ENCODE measurements around the gene EYS. TPM values are rescaled to one million over a fixed set of nuclear protein-coding genes. Genes with fewer than 3 reads are reported as not detected.

The EYS gene
- total and polyA plus RNA-seq, 4 donors = 0.08 to 0.63 (median 0.36) TPM

DNA sequence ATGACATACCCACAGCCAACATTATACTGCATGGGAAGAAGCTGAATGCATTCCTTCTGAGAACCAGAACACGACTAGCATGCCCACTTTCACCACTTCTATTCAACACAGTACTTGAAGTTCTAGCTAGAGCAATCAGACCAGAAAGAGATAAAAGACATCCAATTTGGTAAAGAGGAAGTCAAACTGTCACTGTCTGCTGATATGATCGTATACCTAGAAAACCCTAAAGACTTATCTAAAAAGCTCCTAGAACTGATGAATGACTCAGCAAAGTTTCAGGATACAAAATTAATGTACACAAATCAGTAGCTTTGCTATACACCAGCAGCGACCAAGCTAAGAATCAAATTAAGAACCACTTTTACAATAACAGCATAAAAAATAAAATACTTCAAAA is 60.5 kb downstream of the EYS start:
- no peak for DNase-seq (ENCODE audit: low spot score)
- no peak overlapping the region for H3K4me3 ChIP-seq (ENCODE audit: low read depth in 1 of 3, low read length in 3 of 3)
- no peak overlapping the region for H3K27ac ChIP-seq (ENCODE audit: low read depth in 1 of 2, low read length in 2 of 2)
- 59% methylated on average over 3 of the region's 3 CpGs for WGBS
- TF ChIP-seq EGR1 (IDR thresholded peaks at IDR 0.05; ENCODE audit: low read depth in 2 of 2) = no peak
- TF ChIP-seq YY1 (IDR thresholded peaks at IDR 0.05) = no peak
- TF ChIP-seq HNF4G (IDR thresholded peaks at IDR 0.05) = no peak
- no peak for TF ChIP-seq RXRA (IDR thresholded peaks at IDR 0.05)
- TF ChIP-seq, protein P1, sequence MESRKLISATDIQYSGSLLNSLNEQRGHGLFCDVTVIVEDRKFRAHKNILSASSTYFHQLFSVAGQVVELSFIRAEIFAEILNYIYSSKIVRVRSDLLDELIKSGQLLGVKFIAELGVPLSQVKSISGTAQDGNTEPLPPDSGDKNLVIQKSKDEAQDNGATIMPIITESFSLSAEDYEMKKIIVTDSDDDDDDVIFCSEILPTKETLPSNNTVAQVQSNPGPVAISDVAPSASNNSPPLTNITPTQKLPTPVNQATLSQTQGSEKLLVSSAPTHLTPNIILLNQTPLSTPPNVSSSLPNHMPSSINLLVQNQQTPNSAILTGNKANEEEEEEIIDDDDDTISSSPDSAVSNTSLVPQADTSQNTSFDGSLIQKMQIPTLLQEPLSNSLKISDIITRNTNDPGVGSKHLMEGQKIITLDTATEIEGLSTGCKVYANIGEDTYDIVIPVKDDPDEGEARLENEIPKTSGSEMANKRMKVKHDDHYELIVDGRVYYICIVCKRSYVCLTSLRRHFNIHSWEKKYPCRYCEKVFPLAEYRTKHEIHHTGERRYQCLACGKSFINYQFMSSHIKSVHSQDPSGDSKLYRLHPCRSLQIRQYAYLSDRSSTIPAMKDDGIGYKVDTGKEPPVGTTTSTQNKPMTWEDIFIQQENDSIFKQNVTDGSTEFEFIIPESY (IDR thresholded peaks at IDR 0.05) = no peak
- TF ChIP-seq SP1 (IDR thresholded peaks at IDR 0.05) = no peak
- no peak for TF ChIP-seq REST (IDR thresholded peaks at IDR 0.05)
- TF ChIP-seq HNF4A (conservative IDR thresholded peaks at IDR 0.05) = no peak
- no peak for TF ChIP-seq FOXA1 (IDR thresholded peaks at IDR 0.05)
- no peak for TF ChIP-seq RAD21 (IDR thresholded peaks at IDR 0.05)
- no peak for TF ChIP-seq GABPA (IDR thresholded peaks at IDR 0.05 in 1 of 2, conservative IDR thresholded peaks at IDR 0.05 in 1 of 2)
- TF ChIP-seq, protein P2, sequence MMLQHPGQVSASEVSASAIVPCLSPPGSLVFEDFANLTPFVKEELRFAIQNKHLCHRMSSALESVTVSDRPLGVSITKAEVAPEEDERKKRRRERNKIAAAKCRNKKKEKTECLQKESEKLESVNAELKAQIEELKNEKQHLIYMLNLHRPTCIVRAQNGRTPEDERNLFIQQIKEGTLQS (IDR thresholded peaks at IDR 0.05) = no peak
- no peak for TF ChIP-seq CTCF (IDR thresholded peaks at IDR 0.05; ENCODE audit: low read depth, low read length, missing input control)
- no peaks in the 10 kb centered on the region for H3K9me3 ChIP-seq (ENCODE audit: control insufficient read depth in 4 of 4, low read length in 3 of 4)
- H3K9ac ChIP-seq (ENCODE audit: low read depth in 1 of 2, low read length in 2 of 2) = no peak overlapping the region
- no peaks in the 10 kb centered on the region for H3K27me3 ChIP-seq (ENCODE audit: control insufficient read depth in 4 of 4, insufficient read depth in 4 of 4, low read length in 3 of 4)
- no peaks in the 10 kb centered on the region for H3K36me3 ChIP-seq (ENCODE audit: control insufficient read depth in 4 of 4, insufficient read depth in 3 of 4, low read depth in 1 of 4, low read length in 3 of 4)
- no peaks in the 10 kb centered on the region for H3K4me1 ChIP-seq (ENCODE audit: control insufficient read depth in 4 of 4, insufficient read depth in 4 of 4, low read length in 3 of 4)

- H3K4me3 ChIP-seq (ENCODE audit: low read depth in 1 of 3, low read length in 3 of 3) = no peak overlapping the region
- TF ChIP-seq YY1 (IDR thresholded peaks at IDR 0.05) = no peak
- no peak for TF ChIP-seq CTCF (IDR thresholded peaks at IDR 0.05; ENCODE audit: low read depth, low read length, missing input control)
- TF ChIP-seq, protein P1 (IDR thresholded peaks at IDR 0.05) = no peak
- no peak for TF ChIP-seq JUND (IDR thresholded peaks at IDR 0.05)
- TF ChIP-seq, protein P2 (IDR thresholded peaks at IDR 0.05) = no peak
- no peak for TF ChIP-seq FOXA2 (IDR thresholded peaks at IDR 0.05)
- no peak for TF ChIP-seq NR2F2 (IDR thresholded peaks at IDR 0.05)
- no peak for TF ChIP-seq GABPA (IDR thresholded peaks at IDR 0.05 in 1 of 2, conservative IDR thresholded peaks at IDR 0.05 in 1 of 2)
- no peak for TF ChIP-seq EGR1 (IDR thresholded peaks at IDR 0.05; ENCODE audit: low read depth in 2 of 2)
- no peak for TF ChIP-seq FOXA1 (IDR thresholded peaks at IDR 0.05)
- no peaks in the 10 kb centered on the region for H3K27me3 ChIP-seq (ENCODE audit: control insufficient read depth in 4 of 4, insufficient read depth in 4 of 4, low read length in 3 of 4)
- no peak for DNase-seq (ENCODE audit: low spot score)
- H3K9ac ChIP-seq (ENCODE audit: low read depth in 1 of 2, low read length in 2 of 2) = no peak overlapping the region
- no peak overlapping the region for H3K27ac ChIP-seq (ENCODE audit: low read depth in 1 of 2, low read length in 2 of 2)
- no peaks in the 10 kb centered on the region for H3K9me3 ChIP-seq (ENCODE audit: control insufficient read depth in 4 of 4, low read length in 3 of 4)
- no peaks in the 10 kb centered on the region for H3K36me3 ChIP-seq (ENCODE audit: control insufficient read depth in 4 of 4, insufficient read depth in 3 of 4, low read depth in 1 of 4, low read length in 3 of 4)
- H3K4me1 ChIP-seq (ENCODE audit: control insufficient read depth in 4 of 4, insufficient read depth in 4 of 4, low read length in 3 of 4) = no peaks in the 10 kb centered on the region
- WGBS = 71% methylated on average over 1 of the region's 1 CpG
These were observed 64.2 kb downstream of the EYS start for GRCh38 chr6:65642776-65643175.
